UCSD-AML1 (cell line): ENCODE measurements around the gene DEGS2.

Source experiments
- DNase-seq: peaks from one replicate; lab custom pipeline; 2025; ENCODE audit not compliant: unreplicated experiment; lab: John Stamatoyannopoulos, UW

The DEGS2 gene

DNA sequence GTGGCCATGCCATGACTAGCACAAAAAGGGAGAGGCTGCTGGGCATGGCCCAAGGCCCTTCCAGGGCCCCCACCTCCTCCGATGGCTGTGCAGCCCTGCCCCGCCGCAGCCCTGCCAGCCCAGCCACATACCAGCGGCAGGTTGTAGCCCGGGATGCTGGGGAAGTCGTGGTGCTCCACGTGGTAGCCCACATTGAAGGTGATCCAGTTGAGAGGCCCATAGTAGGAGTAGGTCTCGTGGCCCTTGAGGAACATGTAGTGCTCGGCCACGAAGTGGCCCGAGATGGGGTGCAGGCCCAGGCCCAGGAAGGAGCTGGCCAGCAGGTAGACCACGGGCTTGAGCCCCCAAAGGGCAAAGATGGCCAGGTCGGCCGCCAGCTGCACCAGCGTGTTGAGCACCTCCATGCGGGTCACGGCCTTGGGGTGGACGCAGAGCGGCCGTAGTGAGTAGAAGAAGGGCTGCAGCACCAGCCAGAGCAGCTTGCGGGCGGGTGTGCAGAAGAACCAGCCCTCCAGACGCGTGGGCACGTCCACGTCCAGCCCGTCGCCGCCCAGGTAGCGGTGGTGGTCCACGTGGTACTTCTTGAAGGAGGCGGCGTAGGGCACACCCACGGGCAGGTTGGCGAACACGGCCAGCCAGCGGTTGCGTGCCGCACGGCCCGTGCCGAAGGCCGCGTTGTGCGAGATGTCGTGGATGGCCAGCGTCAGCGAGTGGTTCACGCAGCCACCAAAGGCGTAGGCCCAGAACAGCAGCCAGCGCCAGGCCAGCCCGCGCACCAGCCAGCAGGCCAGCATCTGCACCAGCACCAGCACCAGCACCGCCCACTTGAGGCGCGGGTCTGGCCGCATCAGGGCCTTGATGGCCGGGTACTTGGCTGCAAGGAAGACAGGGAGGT, 10.4 kb downstream of the DEGS2 start:
- no peak for DNase-seq

DNA sequence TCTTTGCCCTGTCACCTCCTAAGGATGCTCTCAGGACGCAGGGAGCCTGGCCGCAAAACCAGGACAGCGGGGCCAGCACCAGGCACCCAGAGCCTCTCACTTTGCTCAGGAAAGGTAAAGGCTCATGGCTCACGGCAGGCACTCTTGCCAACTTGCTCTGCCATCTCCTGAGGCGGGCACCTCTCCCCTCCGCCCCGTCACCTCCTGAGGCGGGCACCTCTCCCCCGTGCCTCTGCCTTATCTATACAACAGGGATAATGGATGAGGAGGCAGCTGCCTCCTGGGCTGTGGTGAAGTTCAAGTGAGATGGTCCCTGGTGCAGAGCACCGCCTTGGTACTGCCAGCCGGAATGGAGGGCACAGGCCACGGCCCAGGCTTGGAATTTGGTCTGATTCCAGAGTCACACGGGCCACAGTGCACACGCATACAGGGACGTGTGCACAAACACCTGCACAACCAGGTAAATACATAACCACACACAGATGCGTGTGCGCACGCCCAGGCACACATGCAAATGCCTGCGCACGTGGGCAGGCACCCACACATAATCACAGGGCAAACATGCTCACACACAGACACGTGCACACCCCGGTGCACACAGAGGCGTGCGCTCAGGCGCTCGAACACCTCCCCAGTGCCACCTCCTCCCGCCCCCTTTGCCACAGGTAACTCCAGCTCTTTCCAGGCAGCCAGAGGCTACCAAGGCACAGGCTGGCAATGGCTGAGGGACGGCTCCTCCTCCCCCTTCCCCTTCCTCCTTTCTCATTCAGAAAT, 11.6 kb downstream of the DEGS2 start:
- no peak for DNase-seq

DNA sequence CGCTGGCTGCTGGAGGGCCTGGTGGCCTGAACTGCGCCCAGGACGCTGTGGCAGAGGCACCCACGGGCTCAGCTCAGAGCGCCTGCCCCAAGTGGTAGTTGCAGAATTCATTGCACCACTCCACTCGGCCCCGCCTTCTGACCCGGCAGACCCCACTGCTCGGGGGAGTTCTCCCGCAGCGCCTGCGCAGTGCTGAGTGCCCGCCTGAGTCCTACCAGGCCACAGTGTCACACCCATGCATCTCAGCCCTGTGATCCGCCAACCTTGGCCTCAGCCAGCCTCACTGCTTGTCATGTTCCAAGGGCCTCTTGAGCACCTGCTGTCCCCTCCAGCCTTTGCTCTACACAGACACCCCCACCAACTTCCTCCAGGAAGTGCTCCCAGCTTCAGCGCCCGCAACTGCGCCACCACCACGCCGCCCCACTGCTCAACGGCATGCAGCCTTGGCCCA, 12.2 kb downstream of the DEGS2 start:
- peak; percentile 52 for DNase-seq

DNA sequence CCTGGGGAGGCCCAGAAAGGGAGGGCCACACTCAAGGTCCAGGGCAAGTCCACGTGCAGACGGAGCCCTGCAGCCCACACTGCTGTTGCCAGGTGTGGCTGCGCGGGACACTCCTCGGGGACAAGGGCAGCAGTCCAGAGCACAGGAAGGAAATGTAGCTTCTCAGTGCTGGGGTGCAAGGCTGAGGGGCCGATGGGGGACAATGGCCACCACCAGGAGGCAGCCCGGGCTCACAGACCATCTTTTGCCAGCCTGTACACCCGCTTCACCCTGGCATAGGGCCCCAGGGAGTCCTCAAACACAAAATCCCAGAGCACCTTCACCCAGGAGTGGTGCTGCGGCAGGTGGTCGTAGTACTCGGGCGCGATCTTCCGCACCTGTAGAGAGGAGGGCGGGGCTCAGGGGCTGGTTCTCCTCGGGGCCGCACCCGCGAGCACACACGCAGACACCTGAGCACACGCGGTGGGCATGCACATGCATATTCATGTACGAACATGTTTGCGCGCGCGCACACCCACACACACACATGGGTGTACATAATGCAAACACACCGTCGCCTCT, 12.8 kb downstream of the DEGS2 start:
- peak; percentile 33 for DNase-seq

DNA sequence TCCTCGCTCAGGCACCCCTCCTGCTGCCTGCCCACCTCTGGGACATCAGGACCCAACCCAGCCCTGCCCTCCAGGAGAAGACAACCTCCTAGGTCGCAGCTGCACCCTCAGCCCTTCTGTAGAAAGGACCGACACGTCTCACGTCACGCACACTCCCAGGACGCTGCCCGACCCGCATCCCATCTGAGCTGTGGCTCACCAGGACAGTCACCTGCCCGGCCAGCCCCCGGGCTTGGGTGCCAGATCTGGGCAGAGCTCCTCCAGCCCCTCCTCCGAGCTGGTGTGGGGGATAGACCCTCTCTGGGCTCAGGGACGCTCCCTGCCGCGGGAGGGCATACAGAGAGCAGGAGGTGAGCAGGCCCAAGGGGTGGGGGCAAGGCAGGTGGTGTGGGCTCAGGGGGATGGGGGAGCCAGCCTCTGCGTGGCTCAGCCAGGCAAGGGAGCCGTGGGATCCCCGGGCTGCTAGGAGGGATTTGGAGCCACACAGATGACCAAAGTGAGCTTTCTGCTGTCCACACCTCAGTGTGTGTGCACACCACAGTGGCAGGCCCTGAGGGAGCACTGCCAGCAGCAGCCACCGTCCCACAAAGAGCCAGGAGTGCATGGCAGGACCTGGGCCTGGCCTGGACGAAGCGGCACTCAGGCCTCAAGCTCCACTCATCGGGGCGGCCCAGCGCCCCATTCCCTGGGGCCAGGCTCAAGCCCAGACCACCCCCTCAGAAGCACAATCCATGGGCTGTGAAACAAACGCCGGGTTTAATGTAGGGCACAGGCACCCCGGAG, 13.6 kb downstream of the DEGS2 start:
- DNase-seq, result no peak

DNA sequence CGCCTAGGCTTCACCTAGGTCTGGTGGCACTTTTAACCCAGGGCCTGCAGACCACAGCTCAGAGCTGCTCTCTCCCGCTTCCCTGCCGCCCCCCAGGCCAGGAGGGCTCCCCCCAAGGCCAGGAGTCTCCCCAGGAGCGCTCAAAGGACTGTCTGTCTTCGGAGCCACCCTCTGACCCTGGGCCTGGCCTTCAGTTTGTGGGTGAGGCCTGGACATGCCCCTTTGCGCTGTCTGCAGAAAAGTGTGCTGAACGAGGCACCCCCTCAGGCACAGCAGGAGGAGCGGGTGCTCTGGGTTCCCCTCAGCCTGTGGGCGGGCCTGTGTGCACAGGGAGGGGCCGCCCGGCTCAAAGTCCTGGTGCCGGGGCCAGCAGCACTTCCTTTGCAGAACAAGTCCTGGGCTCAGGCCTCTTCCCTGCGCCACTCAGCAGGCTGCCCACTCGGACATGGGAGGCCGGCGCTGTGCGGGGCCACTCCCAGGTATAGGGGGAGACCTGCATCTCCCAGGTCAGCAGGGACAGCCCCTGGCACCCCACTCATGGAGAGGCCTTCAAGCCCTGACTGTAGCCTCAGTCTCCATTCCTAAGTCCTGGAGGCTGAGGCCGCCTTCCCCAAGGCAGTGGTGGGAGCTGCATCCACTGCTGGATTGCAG, 14.3 kb downstream of the DEGS2 start:
- DNase-seq, result no peak

DNA sequence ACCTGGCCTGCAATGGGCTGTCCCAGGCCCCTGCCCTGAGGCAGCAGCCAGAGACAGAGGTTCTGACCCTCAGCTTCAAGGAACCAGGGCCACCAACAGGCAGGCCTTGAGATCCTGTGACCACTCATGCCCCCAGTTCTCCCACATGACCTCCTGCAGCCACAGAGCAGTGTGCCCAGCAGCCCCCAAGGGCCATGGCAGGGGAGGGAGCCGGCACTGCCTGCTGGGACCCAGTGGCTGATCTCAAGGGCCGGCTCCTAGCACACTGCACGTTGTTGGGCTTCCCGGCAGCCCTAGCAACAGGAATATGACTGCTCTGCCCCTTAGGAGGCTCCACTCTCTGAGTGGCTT, 14.8 kb downstream of the DEGS2 start:
- DNase-seq, result no peak

DNA sequence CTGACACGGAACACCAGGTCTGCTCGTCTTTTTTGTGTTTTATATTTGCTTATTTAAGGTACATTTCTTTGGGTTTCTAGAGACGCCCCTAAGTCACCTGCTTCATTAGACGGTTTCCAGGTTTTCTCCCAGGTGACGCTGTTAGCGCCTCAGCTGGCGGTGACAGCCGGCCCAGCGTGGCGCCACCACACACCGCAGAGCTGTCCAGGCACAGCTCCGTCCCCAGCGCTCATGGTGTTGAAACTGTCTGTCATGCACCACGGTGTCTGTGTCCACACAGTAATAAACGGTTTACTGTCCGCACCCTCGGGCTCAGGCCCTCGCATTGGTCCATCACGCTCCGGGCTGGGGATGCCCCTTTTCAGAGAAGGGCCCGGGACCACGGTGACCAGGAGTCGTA, 15.5 kb downstream of the DEGS2 start:
- DNase-seq, result no peak

DNA sequence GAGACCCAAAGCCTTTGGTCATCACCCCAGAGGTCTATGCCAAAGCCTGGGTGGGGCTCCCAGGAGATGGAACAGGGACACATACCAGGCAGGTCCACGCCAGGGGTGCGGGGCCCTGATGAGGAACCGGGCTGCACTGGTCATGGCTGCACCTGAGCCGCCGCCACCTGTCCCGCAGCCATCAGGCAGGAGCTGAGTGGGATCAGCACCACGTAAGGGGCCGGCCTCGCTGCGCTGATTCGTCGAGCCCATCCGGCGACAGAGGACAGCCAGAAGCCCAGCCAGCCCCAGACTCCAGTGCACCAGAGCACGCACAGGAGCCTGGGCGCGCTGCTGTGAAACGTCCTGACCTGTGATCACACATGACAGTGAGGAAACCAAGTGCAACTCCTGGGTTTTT, 15.9 kb downstream of the DEGS2 start:
- DNase-seq, result no peak

DNA sequence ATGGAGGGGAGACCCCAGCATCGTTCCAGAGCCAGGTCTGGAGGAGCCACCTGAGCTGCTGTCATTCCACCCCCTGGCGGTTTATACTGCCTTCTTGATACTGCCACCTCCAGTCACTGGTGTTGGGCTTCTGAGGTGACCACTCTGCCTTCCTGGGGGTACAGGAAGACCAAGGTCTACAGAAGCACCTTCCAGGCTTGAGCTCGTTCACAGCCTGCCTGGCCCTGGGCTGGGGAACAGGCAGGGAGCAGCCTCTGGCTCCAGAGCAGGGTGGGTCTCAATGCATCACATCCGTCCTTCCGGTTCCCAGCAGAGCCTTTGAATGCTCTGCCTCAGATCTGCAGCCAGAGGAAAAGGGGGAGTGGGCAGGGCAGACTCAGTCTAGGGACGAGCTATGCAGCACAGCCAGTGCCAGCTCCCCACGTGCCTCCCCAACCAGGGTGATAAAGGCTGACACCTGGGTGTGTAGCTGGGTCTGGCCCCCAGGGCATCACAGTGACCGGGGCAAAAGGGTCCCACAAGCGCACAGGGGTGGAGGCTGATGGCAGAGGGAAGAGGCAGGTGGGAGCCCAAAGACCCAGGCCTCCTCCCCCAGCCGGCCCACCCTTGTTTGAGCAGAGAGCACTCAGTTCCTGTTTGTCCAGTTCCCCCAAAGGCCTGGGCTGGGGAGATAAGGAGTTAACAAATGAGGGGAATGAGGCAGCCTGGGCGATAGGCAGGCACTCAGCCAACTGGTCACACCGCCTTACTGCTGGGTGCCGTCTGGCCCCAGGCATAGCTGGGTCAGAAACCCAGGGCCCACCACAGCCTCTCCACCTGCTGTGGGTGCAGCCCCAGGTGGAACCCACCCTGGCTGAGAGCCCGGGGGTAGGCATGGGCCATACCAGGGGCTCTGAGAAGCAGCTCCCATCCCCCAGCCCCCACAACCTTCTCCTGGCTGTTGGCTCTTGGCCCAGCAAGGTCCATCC, 17.1 kb downstream of the DEGS2 start:
- DNase-seq, result peak; percentile 76

DNA sequence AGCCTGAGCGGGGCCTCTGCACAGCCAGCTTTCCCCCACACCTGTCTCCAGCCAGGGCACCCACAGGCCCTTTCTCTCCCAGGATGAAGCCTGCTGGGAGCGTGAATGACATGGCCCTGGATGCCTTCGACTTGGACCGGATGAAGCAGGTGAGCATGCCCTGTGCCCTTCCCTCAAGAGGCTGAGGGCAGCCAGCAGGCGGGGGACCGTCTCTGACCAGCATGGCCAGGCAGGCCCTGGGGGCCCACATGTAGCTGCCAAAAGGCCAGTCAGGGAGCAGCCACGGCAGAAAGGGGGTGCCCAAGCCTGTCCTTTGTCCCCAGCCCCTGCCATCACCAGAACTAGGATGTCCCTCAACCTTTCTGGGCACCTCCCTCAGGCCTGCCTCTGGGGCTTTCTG, 18.3 kb downstream of the DEGS2 start:
- DNase-seq, result no peak

DNA sequence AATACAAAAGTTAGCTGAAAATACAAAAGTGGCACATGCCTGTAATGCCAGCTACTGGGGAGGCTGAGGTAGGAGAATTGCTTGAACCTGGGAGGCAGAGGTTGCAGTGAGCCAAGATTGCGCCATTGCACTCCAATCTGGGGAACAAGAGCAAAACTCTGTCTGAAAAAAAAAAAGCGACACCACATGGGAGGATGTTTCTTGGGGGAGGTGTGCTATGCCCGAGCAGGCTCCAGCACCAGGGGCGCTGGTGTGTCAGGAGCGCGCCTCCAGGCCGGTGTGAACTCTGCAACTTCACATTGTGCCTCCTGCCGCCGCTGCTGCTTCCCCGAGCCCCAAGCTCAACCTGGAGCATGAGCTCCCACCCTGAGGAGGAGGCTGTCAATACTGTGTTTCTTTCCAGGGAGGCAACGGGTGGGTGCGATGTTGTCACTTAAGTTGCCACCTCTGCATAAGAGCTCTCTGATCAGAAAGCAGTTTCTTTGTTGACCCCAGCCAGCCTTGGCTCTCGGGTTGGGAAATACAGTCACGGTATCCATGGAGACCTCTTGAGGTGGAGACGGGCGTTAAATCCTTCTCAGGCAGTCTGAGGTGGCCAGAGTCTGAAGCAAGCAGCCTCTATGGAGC, 18.9 kb downstream of the DEGS2 start:
- no peak for DNase-seq

DNA sequence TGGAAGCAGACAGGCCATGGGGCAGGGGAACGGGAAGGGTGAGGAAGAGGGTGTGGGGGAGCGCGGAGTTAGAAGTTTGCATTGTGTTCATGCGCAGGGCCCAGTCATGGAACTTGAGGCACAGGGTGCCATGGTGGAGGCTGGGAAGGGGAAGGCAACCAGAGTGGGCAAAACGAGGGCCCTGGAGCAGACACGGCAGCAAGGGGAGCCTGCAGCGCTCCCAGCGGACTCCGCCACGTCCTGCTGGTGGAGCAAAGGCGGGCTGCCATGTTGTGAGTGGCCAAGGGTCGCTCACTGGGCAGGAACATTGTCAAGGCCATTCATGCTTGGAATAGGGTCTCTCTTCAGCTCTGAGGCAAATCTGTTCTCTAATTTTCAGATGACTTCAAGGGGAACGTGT, 20.5 kb downstream of the DEGS2 start:
- no peak for DNase-seq

DNA sequence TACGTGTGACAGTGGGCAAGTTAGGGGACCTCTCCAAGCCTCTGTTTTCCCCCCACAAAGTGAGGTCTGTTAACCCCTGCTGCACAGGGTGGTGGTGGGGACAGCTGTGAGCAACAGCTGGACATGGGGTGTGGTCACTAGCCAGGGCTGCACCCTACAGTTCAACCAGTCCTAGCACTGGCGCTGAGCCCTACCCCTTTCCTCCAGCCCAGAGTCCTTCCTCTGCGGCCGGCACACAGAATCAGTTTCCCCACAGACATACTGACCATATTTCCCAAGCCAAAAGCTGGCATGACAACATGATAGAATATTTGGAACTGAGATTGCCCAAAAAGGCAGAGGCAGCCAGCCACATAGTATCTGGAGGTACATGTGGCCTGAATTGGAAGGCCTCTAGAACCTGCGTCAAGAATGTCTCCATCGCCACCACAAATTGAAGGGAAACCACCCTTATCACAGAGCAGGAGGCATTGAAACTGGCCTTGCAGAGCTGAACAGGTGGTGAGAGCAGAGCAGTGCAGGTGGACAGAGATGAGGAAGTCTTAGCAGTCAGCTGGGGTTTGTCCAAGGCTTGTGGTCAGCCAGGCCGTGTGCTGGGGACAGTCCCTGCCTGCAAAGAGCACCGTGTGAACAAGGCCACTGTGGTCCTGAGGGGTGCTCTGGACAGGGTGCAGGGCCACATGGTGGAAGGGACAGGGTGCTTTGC, 21.2 kb downstream of the DEGS2 start:
- no peak for DNase-seq

DNA sequence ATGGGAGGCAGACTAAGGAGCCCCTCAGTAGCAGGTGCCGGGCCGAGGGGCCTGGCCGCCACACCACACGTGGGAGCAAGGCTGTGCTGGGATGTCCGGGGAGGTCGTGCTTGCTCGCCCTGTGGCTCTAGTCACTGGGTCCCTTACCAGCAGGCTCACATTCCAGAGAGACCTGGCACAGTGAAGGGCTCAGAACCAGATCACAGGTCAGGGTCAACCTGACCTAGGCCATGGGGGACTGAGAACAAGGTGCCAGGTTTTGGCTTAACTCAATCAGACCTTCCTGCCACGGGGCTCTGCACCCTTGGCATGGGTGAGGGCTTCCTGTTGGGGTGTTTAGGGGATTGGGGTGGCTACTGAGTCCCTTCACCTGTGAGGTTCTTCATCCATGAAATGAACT, 22.3 kb downstream of the DEGS2 start:
- DNase-seq, result no peak

DNA sequence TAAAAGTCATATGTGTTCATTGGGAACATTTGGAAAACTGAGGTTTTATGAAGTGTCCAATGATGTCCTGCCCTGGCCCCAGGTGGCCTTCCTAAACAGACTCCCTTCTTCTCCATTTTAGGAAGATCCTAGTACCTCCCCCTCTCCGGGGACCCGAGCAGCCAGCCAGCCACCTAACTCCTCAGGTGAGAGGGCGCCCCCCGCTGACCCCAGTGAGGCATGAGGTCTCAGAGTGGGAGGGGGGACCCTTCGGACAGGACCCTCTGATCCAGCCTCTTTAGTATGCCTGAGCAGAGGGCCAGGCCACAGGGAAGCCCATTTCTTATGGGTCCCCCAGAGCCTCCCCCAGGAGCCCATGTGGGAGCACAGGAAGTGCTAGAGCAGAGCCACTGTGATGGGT, 23.7 kb downstream of the DEGS2 start:
- no peak for DNase-seq

DNA sequence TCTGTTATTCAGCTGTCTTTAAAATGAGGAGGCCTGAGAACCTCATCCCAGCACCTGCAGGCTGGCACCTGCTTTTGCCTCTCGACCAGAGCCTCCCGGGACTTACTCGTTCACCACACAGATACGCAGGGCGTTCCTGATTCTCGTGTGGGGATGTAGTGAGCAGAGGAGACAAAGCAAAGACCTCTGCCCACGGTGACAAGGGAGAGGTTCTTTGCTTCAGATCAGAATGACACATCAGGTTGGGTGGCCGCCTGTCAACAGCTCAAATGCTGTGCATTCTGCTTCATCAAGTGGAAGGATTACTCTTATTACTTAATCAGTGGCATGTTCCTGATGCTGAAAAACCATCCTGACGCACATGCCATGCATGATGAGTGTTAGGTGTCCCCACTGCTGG, 24.4 kb downstream of the DEGS2 start:
- DNase-seq, result no peak

DNA sequence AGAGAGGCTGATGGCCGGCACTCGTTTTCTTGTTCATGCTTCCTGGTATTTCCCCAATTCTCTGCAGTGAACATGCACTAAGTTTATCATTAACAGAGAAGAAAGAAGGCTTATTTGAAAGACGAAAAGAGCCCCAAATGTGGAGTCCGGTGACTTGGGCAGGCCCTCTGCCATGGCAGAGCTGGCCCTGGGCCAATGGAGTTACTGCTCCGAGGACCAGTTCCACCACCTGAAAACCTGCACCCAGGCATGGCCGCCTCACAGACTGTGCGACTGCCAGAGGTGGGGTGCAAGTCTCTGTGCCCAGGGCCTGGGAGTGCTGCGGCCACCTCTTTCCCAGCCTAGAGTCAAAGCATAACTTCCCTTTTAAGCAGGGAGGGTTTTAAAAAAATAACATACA, 24.9 kb downstream of the DEGS2 start:
- no peak for DNase-seq
